ENCODE data around the gene HMGA1.
"Not testable (repeated sequence)": the region's sequence is repeated elsewhere in the genome, so short reads cannot be mapped to it uniquely, and the experiment has no call there.

The HMGA1 gene

GRCh38 chr6:34239893-34240292 is 3.2 kb downstream of the HMGA1 start:
- DNase-seq (ENCODE audit: low read depth in 3 of 3): no peak

DNA sequence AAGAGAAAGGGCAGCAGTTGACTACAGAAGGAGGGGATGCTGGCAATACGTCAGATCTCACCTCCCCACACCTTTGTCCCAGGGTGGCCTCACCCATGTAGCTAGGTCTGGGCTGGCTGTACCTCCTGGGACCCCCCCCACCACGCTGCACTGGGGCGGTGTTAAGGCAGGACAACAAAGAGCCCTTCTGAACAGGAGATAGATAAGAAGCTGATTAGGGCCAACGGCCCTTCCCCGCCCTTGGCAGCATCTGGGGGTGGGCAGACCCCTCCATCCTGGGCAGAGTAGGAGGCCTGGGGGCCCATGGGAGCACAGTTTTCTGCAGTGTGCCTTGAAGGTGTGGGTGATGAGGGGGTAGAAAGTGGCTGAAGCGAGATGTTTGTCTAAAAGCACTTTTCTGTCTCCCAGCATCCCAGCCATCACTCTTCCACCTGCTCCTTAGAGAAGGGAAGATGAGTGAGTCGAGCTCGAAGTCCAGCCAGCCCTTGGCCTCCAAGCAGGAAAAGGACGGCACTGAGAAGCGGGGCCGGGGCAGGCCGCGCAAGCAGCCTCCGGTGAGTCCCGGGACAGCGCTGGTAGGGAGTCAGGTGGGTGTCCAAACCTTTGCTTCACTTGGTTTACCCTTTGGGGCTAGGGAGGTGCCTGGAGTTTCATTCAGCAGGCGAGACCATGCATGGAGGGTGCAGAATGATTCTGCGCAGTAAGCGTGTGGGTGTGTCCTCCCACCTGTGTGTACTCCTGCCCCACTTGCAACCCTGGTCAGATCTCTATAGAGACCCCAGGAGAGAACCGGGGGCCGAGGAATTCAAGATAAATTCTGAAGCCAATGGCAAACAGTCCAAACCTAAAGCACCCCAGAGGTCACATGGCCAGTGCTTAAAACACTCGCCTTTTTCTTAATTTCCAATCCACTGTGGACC is 3.9 kb downstream of the HMGA1 start:
- DNase-seq (ENCODE audit: low read depth in 3 of 3): no peak

GRCh38 chr6:34241351-34242215 is 4.9 kb downstream of the HMGA1 start:
- DNase-seq (ENCODE audit: low read depth in 3 of 3): no peak

DNA sequence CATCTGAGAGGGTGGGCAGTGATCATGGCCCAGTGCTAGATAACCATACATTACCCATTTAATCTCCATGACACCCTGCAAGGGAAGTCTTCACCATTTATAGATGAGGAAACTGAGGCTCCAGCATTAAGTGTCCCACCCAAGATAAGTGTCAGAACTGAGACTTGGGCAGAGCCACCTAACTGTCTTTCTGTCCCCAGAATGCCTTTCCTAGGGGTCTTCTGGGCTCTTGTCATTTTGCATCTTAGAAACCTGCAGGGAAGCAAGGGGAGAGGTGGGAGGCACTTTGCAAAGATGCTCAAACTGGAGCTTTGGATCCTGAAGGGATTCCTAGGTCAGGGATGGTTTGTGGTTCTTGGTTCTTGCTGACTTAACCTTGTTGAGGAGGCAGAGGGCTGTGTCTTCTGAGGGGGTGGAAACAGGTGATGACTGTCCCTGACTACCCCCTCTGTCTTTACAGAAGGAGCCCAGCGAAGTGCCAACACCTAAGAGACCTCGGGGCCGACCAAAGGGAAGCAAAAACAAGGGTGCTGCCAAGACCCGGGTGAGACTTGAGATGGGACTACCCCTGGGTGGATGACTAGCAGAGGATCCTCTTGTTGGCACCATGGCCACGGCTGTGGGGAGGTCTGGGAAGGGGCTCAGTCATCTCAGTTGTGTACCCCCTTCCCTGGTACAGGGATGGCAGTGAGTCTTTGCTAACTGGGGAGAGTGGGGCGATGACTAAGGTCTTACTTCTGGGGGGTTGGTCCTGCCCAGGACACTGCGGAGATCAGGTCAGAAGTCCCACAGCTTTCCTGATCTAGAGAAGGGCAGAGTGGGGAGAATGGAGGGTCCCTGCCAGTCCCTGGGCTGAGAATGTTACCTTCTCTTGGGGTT is 5.8 kb downstream of the HMGA1 start:
- no peak for DNase-seq (ENCODE audit: low read depth in 3 of 3)

DNA sequence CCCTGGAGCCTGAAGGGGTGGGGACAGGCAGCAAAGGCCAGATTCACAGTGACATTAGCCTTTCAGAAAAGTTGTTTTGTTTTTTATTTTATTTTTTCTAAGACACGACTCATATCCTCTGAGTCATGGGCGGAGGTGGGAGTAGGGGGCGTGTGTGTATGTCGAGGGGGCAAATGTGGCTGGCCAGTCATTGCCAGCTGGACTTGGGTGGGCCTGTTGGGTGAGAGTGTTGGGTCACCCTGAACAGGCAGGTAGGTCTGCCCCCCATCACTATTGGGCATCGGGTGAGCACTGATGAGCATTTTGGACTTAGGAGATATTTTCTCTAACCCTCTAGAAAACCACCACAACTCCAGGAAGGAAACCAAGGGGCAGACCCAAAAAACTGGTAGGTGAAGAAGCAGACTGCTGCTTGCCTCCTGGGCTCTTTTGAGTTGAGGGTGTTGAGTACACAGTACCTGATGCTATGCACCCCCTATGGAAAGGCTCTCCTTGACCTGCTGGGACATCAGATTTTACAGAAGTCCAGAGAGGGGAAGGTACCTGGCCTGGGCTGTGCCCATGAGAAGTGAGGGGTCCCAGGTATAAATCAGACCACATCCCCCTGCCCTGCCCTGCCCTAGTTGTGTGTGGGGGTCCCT is 6.6 kb downstream of the HMGA1 start:
- DNase-seq (ENCODE audit: low read depth in 3 of 3): no peak

- DNase-seq (ENCODE audit: low read depth in 3 of 3): peak in 2 of 3 experiments; percentile 54 to 67
Observed at GRCh38 chr6:34243901-34244884, 7.5 kb downstream of the HMGA1 start.

GRCh38 chr6:34245032-34245760 is 8.5 kb downstream of the HMGA1 start:
- not testable (repeated sequence) for DNase-seq (ENCODE audit: low read depth in 3 of 3)

- DNase-seq (ENCODE audit: low read depth in 3 of 3): not testable (repeated sequence)
Observed at GRCh38 chr6:34245761-34246140, 9.1 kb downstream of the HMGA1 start.

DNA sequence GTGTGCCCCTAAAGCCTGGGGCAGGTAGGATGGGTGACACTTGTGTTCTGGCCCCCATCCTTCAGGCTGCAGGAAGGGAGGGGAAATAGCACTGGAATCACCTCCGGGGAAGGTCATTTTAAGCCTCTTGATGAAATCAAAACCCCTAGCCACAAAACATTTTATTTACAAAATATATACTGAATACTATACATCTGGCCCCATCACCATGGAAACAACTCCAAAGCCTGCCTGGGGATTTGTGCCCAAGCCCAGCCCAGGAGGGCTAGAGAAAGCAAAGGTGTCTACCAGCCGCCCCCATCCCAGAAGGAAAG is 9.5 kb downstream of the HMGA1 start:
- no peak for DNase-seq (ENCODE audit: low read depth in 3 of 3)

DNA sequence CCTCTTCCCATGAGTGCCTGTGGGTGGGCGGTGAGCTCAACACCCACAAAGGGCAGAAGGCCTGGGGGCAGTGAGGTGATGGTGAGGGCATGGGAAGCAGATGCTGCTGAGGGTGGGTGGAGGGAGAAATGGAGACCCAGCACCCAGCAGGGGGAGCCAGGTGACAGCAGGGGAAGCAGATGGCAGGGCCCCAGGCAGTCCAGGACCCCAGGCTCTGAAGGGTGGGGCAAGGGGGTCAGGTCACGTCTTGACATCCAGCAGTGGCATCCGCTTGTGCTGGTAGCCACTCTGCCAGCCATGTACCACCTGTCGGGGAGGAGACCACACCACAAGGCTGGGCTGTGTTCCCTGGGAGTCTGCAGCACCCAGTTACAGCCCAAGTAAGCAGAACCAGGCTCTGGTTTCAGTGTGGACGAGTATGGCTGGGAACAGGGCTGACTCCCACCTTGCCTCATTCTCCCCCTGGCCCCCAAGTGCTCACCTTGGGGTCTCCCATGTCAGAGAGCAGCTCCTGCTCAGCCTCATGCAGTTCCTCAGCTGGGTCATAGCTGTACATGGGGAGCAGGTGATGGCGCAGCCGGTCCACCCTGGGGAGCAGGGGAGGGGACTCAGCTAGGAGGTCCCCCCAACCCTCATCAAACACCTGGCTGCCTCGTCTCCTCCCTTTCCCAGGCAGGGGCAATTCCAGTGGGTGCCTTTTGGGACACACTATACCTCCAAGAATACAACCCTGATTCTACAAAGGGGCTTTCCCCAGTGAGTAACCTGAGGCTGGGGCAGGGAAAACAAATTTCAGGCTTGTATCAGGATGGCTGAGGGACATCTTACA is 10.1 kb downstream of the HMGA1 start:
- peak in 1 of 3 experiments; percentile 55 for DNase-seq (ENCODE audit: low read depth in 3 of 3)

DNA sequence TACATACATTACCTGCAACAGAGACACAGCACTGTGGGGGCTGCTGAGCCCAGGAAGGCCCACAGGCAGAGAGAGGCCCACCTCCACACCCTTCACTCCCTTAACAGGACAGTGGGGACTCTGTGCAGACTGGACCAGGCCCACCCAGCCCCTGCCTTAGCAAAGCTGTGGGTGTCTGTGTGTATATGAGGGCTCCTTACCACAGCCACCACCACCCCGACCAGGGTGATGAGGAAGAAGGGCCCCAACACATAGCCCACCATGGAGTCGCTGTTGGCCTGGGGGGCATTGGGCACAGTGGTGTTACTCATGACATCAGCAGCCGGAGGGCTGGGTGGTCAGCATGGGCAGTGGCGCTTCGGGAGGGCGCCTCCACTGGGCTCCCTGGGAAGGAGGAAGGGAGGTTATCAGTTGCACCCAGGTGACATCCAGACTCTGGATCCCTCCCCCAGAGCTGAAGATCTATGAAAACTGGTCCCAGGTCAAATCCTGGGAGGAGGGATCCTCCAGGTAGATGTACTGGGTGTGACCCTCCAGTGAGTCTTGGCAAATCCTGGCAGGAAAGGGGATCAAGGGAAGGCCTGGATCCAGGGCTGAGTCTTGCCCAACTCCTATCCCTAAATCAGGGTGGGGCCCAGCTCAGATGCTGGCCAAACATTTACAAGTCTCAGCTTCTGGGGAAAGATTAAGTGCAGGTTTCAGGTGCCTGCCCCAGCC is 11.0 kb downstream of the HMGA1 start:
- no peak for DNase-seq (ENCODE audit: low read depth in 3 of 3)

- peak in 1 of 3 experiments; percentile 45 for DNase-seq (ENCODE audit: low read depth in 3 of 3)
Observed at GRCh38 chr6:34248198-34248726, 11.6 kb downstream of the HMGA1 start.

DNA sequence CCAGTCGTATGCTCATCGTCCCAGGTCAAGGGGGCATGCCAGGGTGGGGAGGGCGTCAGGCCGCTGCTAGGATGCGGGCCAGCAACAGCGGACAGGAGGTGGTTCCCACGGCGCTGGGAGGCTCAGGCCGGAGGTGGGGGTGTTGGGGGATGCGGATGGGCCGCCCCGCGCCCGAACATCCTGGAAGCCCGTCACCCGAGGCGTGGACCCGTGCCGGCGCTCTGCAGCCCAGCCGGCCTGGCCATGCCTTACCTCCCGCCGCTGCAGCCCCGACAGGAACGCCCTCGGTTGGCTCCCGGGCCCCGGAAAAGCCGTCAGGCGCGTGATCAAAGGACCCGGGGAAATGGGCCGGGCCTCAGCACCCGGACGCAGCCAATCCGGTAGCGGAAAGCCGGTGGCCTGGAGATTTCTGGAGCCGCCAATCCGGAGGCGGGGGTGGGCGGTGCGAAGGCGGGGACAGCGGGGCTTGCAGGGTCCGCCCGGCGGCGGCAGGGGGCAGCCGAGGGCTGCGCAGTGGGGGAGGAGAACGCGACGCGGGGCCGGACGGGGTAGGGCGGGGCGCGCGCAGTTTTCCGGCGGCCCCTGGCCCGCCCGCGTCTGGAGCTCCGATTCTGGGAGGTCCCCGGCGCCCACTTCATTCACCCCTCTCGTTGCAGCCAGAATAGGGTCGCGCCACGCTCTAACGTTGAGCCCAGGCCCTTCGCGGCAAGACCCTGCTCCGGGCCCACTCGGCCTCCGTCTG is 12.2 kb downstream of the HMGA1 start, which contains the start of gene SMIM29:
TSS of gene SMIM29 (minus strand) at position 280 of the 742 bp plus-strand sequence. CDS start 1,215 bp downstream, outside the sequence.
- peak; percentile 94 to 97 (median 96) for DNase-seq (ENCODE audit: low read depth in 3 of 3)

DNA sequence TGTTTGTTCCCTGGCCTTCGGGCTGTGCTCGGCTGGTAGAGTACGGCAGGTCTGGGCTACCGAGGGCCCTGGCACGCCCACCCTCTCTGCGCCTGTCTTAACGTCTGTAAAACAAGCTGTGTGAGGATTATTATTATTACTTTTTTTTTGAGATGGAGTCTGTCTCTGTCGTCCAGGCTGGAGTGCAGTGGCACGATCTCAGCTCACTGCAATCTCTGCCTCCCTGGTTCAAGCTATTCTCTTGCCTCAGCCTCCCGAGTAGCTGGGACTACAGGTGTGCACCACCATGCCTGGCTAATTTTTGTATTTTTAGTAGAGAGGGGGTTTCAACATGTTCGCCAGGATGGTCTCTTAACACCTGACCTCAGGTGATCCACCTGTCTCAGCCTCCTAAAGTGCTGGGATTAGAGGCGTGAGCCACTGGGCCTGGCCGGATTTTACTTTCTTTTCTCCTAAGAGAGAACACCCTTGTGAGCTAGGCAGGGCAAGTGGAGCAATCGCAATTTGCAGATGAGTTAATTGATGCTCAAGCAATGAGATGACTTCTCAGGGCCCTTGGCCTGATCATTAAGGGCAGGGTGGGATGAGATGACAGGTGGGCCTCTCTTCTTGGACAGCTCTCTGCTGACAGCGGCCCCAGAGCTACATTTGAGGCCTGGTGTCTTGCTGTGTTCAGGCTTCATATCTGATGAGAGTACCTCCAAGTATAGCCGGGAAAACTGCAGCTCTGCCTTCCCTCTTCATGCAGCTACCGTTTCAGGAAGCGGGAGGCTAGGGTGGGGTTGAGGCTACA is 13.0 kb downstream of the HMGA1 start:
- DNase-seq (ENCODE audit: low read depth in 3 of 3): no peak

DNA sequence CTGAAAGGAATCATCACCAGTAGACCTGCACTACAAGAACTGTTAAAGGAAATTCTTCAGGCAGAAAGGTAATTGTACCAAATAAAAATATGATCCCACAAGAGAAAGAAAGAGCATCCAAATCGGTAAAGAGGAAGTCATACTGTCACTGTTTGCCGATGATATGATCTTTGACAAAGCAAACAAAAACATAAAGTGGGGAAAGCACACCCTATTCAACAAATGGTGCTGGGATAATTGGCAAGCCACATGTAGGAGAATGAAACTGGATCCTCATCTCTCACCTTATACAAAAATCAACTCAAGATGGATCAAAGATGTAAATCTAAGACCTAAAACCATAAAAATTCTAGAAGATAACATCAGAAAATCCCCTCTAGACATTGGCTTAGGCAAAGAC is 15.7 kb downstream of the HMGA1 start:
- not testable (repeated sequence) for DNase-seq (ENCODE audit: low read depth in 3 of 3)

Measured in stimulated activated CD4-positive, alpha-beta T cell treated with anti-CD3 and anti-CD28 coated beads, TNF-alpha, amount 100 ng/mL, for 24 hours (primary cell).